ENCODE measurements around the gene FLNB.

- TF ChIP-seq CTCF (IDR thresholded peaks at IDR 0.05) (no peak), EZH2 (IDR thresholded peaks at IDR 0.05) (no peak)
Observed at GRCh38 chr3:57983734-57984518, 24.3 kb upstream of the FLNB start.
